ENCODE data around the gene ATP10A. TPM values are rescaled to one million over a fixed set of nuclear protein-coding genes. Genes with fewer than 3 reads are reported as not detected.

The ATP10A gene
- total and polyA plus RNA-seq, 2 of the 8 experiments (the other 6 are each of a cell fraction or from before 2014, with no cell fraction given) = 2.0 to 2.8 TPM

DNA sequence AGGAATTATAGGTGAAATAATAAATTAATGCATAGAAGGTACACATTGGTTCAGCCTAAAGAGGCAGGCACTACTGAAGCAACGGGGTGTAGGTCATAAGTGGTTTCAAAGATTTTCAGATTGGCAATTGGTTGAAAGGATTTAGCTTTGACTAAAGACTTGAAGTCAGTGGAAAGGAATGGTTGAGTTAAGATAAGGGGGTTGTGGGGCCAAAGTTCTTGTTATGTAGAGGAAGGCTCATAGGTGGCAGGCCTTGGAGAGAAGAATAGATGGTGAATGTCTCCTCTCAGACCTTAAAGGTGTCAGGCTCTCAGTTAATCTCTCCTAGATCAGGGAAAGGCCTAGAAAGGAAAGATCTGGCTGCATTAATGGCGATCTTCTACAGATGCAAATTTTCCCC lies 209.8 kb downstream of the ATP10A start:
- Histone ChIP-seq H2BK20ac (ENCODE audit: low read length) (no peak overlapping the region), H3K9ac (replicated peaks in 1 of 4; ENCODE audit: extremely low read depth in 1 of 4, low read depth in 3 of 4, low read length in 3 of 4) (no peak overlapping the region), H3K79me1 (ENCODE audit: low read depth, low read length) (no peaks in the 10 kb centered on the region), H3K4me2 (ENCODE audit: insufficient read depth in 1 of 2, low read depth in 2 of 2, low read length in 2 of 2) (no peak overlapping the region), H3K4me1 (replicated peaks in 1 of 4; ENCODE audit: control insufficient read depth in 3 of 4, insufficient read depth in 4 of 4, low read length in 3 of 4) (peaks cover 0 to 9% (median 8%) of the 10 kb centered on the region in 4 experiments; a peak in 5 of 7 replicates), H3K14ac (ENCODE audit: insufficient read length) (no peak overlapping the region), H2BK5ac (ENCODE audit: low read depth, low read length) (no peak overlapping the region), H2AK5ac (ENCODE audit: low read depth, low read length) (no peak overlapping the region), H3K23ac (ENCODE audit: insufficient read length) (no peak overlapping the region), H2AFZ (ENCODE audit: low read length) (no peak overlapping the region), H2BK120ac (replicated peaks; ENCODE audit: low read depth, low read length) (no peak overlapping the region), H3K4ac (replicated peaks; ENCODE audit: insufficient read length, low read depth, low read length) (no peak overlapping the region), H3K18ac (ENCODE audit: extremely low read depth, low read length) (no peak overlapping the region), H3K23me2 (ENCODE audit: low read depth, low read length) (no peaks in the 10 kb centered on the region), H2BK12ac (ENCODE audit: low read depth, low read length) (no peak overlapping the region), H4K91ac (replicated peaks; ENCODE audit: insufficient read length, low read length) (no peak overlapping the region), H4K5ac (ENCODE audit: insufficient read length, low read depth, low read length) (no peak overlapping the region), H2BK15ac (ENCODE audit: low read length) (no peak overlapping the region), H3K36me3 (ENCODE audit: control insufficient read depth in 2 of 4, insufficient read depth in 4 of 4, low read length in 3 of 4) (no peaks in the 10 kb centered on the region), H4K20me1 (replicated peaks in 1 of 2; ENCODE audit: control insufficient read depth in 1 of 2, insufficient read depth in 2 of 2, low read length in 2 of 2) (peaks cover 0 to 2% of the 10 kb centered on the region in 2 experiments), H3K4me3 (ENCODE audit: extremely low read depth in 1 of 4, insufficient read depth in 2 of 4, low read depth in 3 of 4, low read length in 4 of 4) (no peak overlapping the region), H4K8ac (ENCODE audit: extremely low read depth, insufficient read depth, low read length) (no peak overlapping the region), H3K9me3 (ENCODE audit: insufficient read depth in 2 of 2, low read depth in 1 of 2, low read length in 1 of 2) (no peaks in the 10 kb centered on the region; a peak in 1 of 4 replicates), H3K27ac (ENCODE audit: low read depth, low read length) (no peak overlapping the region), H3K27me3 (replicated peaks in 1 of 4; ENCODE audit: control insufficient read depth in 3 of 4, extremely low read depth in 1 of 4, insufficient read depth in 3 of 4, low read length in 3 of 4) (peaks cover under 1 to 12% (median 4%) of the 10 kb centered on the region in 4 experiments; a peak in 5 of 7 replicates), H3K56ac (replicated peaks; ENCODE audit: insufficient read length, low read depth, low read length) (no peak overlapping the region), H3K79me2 (ENCODE audit: control insufficient read depth in 1 of 2, insufficient read depth in 2 of 2, low read length in 2 of 2) (no peaks in the 10 kb centered on the region)
- TF ChIP-seq NANOG (IDR thresholded peaks at IDR 0.05; ENCODE audit: insufficient read depth, low read depth, low read length, poor library complexity, severe bottlenecking) (no peak), POU5F1 (IDR thresholded peaks at IDR 0.05; ENCODE audit: low read depth, low read length) (no peak), ATF3 (IDR thresholded peaks at IDR 0.05; ENCODE audit: insufficient read depth, low read depth, low read length) (no peak), KDM4A (IDR thresholded peaks at IDR 0.05; ENCODE audit: low read depth, low read length, severe bottlenecking) (no peak), KDM5A (IDR thresholded peaks at IDR 0.05; ENCODE audit: low read length) (no peak), PHF8 (conservative IDR thresholded peaks at IDR 0.05; ENCODE audit: low read depth, low read length) (no peak), MAFK (IDR thresholded peaks at IDR 0.05; ENCODE audit: low read depth, low read length) (no peak)
- TF ChIP-seq, protein P1, sequence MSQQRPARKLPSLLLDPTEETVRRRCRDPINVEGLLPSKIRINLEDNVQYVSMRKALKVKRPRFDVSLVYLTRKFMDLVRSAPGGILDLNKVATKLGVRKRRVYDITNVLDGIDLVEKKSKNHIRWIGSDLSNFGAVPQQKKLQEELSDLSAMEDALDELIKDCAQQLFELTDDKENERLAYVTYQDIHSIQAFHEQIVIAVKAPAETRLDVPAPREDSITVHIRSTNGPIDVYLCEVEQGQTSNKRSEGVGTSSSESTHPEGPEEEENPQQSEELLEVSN (IDR thresholded peaks at IDR 0.05) = no peak
- TF ChIP-seq, protein P2, sequence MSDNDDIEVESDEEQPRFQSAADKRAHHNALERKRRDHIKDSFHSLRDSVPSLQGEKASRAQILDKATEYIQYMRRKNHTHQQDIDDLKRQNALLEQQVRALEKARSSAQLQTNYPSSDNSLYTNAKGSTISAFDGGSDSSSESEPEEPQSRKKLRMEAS (IDR thresholded peaks at IDR 0.05) = no peak
- 90% methylated on average over 2 of the region's 2 CpGs; no CpG with 5 or more reads in 1 of the 2 experiments for WGBS, 2 experiments (ENCODE audit: extremely low coverage in 1 of 2, insufficient coverage in 1 of 2, insufficient read length in 1 of 2, insufficient replicate concordance in 2 of 2, low coverage in 1 of 2, low lambda C conversion rate in 2 of 2, missing lambda C conversion rate in 1 of 2)
- no peak for FAIRE-seq
- DNase-seq (ENCODE audit: low read depth in 1 of 2, low spot score in 2 of 2) = no peak
- ChIA-PET CTCF (ENCODE audit: partially characterized antibody) (interaction anchor here (0.6 to 1.8 kb wide), 4 partner anchors 31 to 145 kb away, joined by 3 to 11 read pairs (median 5); no protein-coding TSS in a partner anchor), POLR2A (ENCODE audit: partially characterized antibody) (no interaction called here)

Measured in H1 (cell line).